ENCODE results near the gene TLR10. TPM values are rescaled to one million over a fixed set of nuclear protein-coding genes. Genes with fewer than 3 reads are reported as not detected.
"Not testable (repeated sequence)": the region's sequence is repeated elsewhere in the genome, so short reads cannot be mapped to it uniquely, and the experiment has no call there.

TLR10 gene
- total RNA-seq, 1 experiment from 2014 or later: not detected

DNA sequence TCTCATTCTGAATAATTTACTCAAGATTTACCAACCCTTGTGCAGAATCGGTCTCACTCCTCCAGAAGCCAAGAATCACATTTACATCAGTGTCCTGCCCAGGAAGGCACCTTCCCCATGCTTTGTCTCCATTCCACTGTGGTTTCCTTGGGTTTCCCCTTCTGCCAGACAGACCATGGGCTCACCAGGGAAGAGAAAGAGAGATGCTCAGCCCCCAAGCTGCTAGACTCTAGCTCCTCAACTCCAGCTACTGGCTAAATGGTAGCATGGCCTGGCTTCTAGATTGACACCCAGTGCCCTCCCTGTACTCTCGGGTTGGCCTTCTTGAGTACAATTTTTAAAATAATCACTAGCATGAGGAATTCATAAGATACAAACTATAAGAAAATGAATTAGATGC, 12.9 kb downstream of the TLR10 start:
- ATAC-seq (no peak), DNase-seq (no peak)
- H3K4me1 ChIP-seq (ENCODE audit: insufficient read depth, low read length): no peaks in the 10 kb centered on the region; the same call in 1 of the 2 replicates
- intact Hi-C loops (cut with micrococcal nuclease): no loop called here
- H3K9me3 ChIP-seq (ENCODE audit: low read length): no peaks in the 10 kb centered on the region
- ChIA-PET CTCF (no interaction called here), POLR2A (ENCODE audit: unreplicated experiment) (no interaction called here)
- no peaks in the 10 kb centered on the region for H4K20me1 ChIP-seq (ENCODE audit: low read length)
- no peaks in the 10 kb centered on the region for H3F3A ChIP-seq (ENCODE audit: low read length, unreplicated experiment)
- no peaks in the 10 kb centered on the region for H3K27me3 ChIP-seq (ENCODE audit: low read length)
- TF ChIP-seq CTCF (conservative IDR thresholded peaks at IDR 0.05; ENCODE audit: low read depth, low read length): no peak
- TF ChIP-seq EZH2phosphoT487 (IDR thresholded peaks at IDR 0.05; ENCODE audit: borderline replicate concordance, low read length): no peak
- TF ChIP-seq EZH2 (IDR thresholded peaks at IDR 0.05; ENCODE audit: low read length, unreplicated experiment): no peak
- no peak overlapping the region for H3K4me3 ChIP-seq (ENCODE audit: low read length)
- no peak overlapping the region for H3K4me2 ChIP-seq (ENCODE audit: low read length)
- no peak overlapping the region for H2AFZ ChIP-seq (ENCODE audit: low read length)
- no peaks in the 10 kb centered on the region for H3K36me3 ChIP-seq (ENCODE audit: low read depth, low read length)
- H3K9me2 ChIP-seq (replicated peaks; ENCODE audit: low read length): no peaks in the 10 kb centered on the region
- H3K27ac ChIP-seq (ENCODE audit: low read length): no peak overlapping the region
- BruUV-seq (replicated peaks): no TSS peak
- no peak overlapping the region for H3K9ac ChIP-seq (ENCODE audit: low read length)
- no peaks in the 10 kb centered on the region for H3K79me2 ChIP-seq (ENCODE audit: low read length)

GRCh38 chr4:38769441-38769840, 13.3 kb downstream of the TLR10 start:
- H3K79me2 ChIP-seq (ENCODE audit: low read length): no peaks in the 10 kb centered on the region
- CTCF ChIA-PET: no interaction called here
- DNase-seq: no peak
- no peaks in the 10 kb centered on the region for H3F3A ChIP-seq (ENCODE audit: low read length, unreplicated experiment)
- H3K27ac ChIP-seq (ENCODE audit: low read length): no peak overlapping the region
- H2AFZ ChIP-seq (ENCODE audit: low read length): no peak overlapping the region
- H3K4me1 ChIP-seq (ENCODE audit: insufficient read depth, low read length): no peaks in the 10 kb centered on the region; the same call in 1 of the 2 replicates
- TF ChIP-seq EZH2phosphoT487 (IDR thresholded peaks at IDR 0.05; ENCODE audit: borderline replicate concordance, low read length) (no peak), EZH2 (IDR thresholded peaks at IDR 0.05; ENCODE audit: low read length, unreplicated experiment) (no peak), CTCF (conservative IDR thresholded peaks at IDR 0.05; ENCODE audit: low read depth, low read length) (no peak)
- no TSS peak for BruUV-seq (replicated peaks)
- intact Hi-C loops (cut with micrococcal nuclease): no loop called here
- H3K9me3 ChIP-seq (ENCODE audit: low read length): no peaks in the 10 kb centered on the region
- ATAC-seq: no peak
- H3K27me3 ChIP-seq (ENCODE audit: low read length): no peaks in the 10 kb centered on the region
- no peak overlapping the region for H3K4me3 ChIP-seq (ENCODE audit: low read length)
- no peaks in the 10 kb centered on the region for H3K9me2 ChIP-seq (replicated peaks; ENCODE audit: low read length)
- H3K4me2 ChIP-seq (ENCODE audit: low read length): no peak overlapping the region
- H3K9ac ChIP-seq (ENCODE audit: low read length): no peak overlapping the region
- H4K20me1 ChIP-seq (ENCODE audit: low read length): no peaks in the 10 kb centered on the region
- H3K36me3 ChIP-seq (ENCODE audit: low read depth, low read length): no peaks in the 10 kb centered on the region
- POLR2A ChIA-PET (ENCODE audit: unreplicated experiment): no interaction called here

DNA sequence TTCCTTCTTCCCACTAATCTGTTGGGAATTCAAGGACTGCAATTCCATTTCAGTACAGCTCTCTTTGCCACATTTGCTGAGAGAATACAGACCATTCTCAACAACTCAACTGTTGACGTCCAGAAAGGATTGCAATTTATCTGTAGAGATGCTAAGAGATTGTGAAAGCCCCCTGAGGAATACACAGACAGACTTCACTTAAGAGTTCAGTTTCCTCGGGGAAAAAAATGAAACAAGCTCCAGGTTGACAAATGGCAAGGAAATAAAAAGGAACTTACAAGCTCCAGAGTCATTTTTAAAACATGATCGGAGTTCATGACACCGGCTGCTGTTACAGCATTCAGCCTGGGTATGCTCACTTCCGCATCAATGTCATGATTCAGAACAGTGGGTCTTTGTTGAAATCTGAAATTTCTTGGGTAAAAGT, 13.8 kb downstream of the TLR10 start:
- H3K79me2 ChIP-seq (ENCODE audit: low read length): no peaks in the 10 kb centered on the region
- no TSS peak for BruUV-seq (replicated peaks)
- H3K4me1 ChIP-seq (ENCODE audit: insufficient read depth, low read length): no peaks in the 10 kb centered on the region
- CTCF ChIA-PET: no interaction called here
- no peak overlapping the region for H3K4me2 ChIP-seq (ENCODE audit: low read length)
- ATAC-seq (no peak), DNase-seq (no peak)
- no peaks in the 10 kb centered on the region for H3K9me3 ChIP-seq (ENCODE audit: low read length)
- H3K4me3 ChIP-seq (ENCODE audit: low read length): no peak overlapping the region
- TF ChIP-seq EZH2phosphoT487 (IDR thresholded peaks at IDR 0.05; ENCODE audit: borderline replicate concordance, low read length): no peak
- no peak for TF ChIP-seq EZH2 (IDR thresholded peaks at IDR 0.05; ENCODE audit: low read length, unreplicated experiment)
- TF ChIP-seq CTCF (conservative IDR thresholded peaks at IDR 0.05; ENCODE audit: low read depth, low read length): no peak
- H4K20me1 ChIP-seq (ENCODE audit: low read length): no peaks in the 10 kb centered on the region
- no peak overlapping the region for H3K9ac ChIP-seq (ENCODE audit: low read length)
- intact Hi-C loops (cut with micrococcal nuclease): no loop called here
- no peak overlapping the region for H2AFZ ChIP-seq (ENCODE audit: low read length)
- no peak overlapping the region for H3K27ac ChIP-seq (ENCODE audit: low read length)
- no peaks in the 10 kb centered on the region for H3K27me3 ChIP-seq (ENCODE audit: low read length)
- H3F3A ChIP-seq (ENCODE audit: low read length, unreplicated experiment): no peaks in the 10 kb centered on the region
- POLR2A ChIA-PET (ENCODE audit: unreplicated experiment): no interaction called here
- no peaks in the 10 kb centered on the region for H3K36me3 ChIP-seq (ENCODE audit: low read depth, low read length)
- no peaks in the 10 kb centered on the region for H3K9me2 ChIP-seq (replicated peaks; ENCODE audit: low read length)

DNA sequence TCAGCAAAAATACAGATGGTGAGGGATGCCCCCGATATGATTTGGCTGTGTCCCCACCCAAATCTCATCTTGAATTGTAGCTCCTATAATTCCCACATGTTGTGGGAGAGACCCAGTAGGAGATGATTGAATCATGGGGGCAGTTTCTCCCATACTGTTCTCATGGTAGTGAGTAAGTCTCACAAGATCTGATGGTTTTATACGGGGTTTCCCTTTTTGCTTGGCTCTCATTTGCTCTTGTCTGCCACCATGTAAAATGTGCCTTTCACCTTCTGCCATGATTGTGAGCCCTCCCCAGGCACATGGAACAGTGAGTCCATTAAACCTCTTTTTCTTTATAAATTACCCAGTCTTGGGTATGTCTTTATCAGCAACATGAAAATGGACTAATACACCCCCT, 15.8 kb downstream of the TLR10 start:
- H3K9me3 ChIP-seq (ENCODE audit: low read length); H4K20me1 ChIP-seq (ENCODE audit: low read length); H3K4me3 ChIP-seq (ENCODE audit: low read length); H3K27me3 ChIP-seq (ENCODE audit: low read length); CTCF ChIA-PET; H3K27ac ChIP-seq (ENCODE audit: low read length); intact Hi-C loops (cut with micrococcal nuclease); H3K36me3 ChIP-seq (ENCODE audit: low read depth, low read length); ATAC-seq; H3K79me2 ChIP-seq (ENCODE audit: low read length); H3K9me2 ChIP-seq (replicated peaks; ENCODE audit: low read length); H3K9ac ChIP-seq (ENCODE audit: low read length); H2AFZ ChIP-seq (ENCODE audit: low read length); H3K4me2 ChIP-seq (ENCODE audit: low read length); BruUV-seq (replicated peaks); H3K4me1 ChIP-seq (ENCODE audit: insufficient read depth, low read length); DNase-seq; H3F3A ChIP-seq (ENCODE audit: low read length, unreplicated experiment): not testable (repeated sequence)
- POLR2A ChIA-PET (ENCODE audit: unreplicated experiment): interaction anchor here (0.6 kb wide), 1 partner anchor 95 kb away, joined by 3 read pairs; no protein-coding TSS in a partner anchor

Measured in PC-3 (cell line).